Testis (tissue), 3 donors: Measurements from ENCODE around the gene SYPL1. TPM values are rescaled to one million over a fixed set of nuclear protein-coding genes. Genes with fewer than 3 reads are reported as not detected.

Source experiments
- DNase-seq: peaks from one replicate; pipeline ENCODE4 v3.0.0-alpha.2; 2019
- H3K27ac ChIP-seq, 2 donors: fragments of 200-600 bp; sonication (generic); one replicate each; pipeline ENCODE4 v1.5.1; 2019
- H3K27me3 ChIP-seq: fragments of 200-600 bp; sonication (generic); one replicate; pipeline ENCODE4 v1.5.1; 2019
- H3K36me3 ChIP-seq: fragments of 200-600 bp; sonication (generic); one replicate; pipeline ENCODE4 v1.5.1; 2017; ENCODE audit warnings: low read depth; ENCODE audit errors: missing control alignments
- H3K4me1 ChIP-seq: fragments of 200-600 bp; sonication (generic); one replicate; pipeline ENCODE4 v1.5.1; 2019
- H3K4me3 ChIP-seq, 2 donors: fragments of 200-600 bp; sonication (generic); one replicate each; pipeline ENCODE4 v1.5.1; 2017 to 2019
- H3K9me3 ChIP-seq: fragments of 200-600 bp; sonication (generic); one replicate; pipeline ENCODE4 v1.5.1; 2017
- POLR2A ChIP-seq: fragments of 450-650 bp; IDR thresholded peaks from one replicate; pipeline ENCODE4 v1.6.1; 2017; ENCODE audit warnings: antibody characterized with exemption, mild to moderate bottlenecking, moderate library complexity
- WGBS, 2 donors: methylation state at CpG; one replicate each; pipeline ENCODE4 v1.1.5; 2018; 5-methylcytosine and 5-hydroxymethylcytosine counted together
- intact Hi-C: fragments of 100-400 bp; cut with DNase I; formaldehyde crosslinking; loops from one replicate; pipeline ENCODE4 v1.15.1; 2023; ENCODE audit warnings: low total_unique reads
- polyA plus RNA-seq: library from polyadenylated mRNA; stranded (reverse); fragments of 350-450 nt; fragmentation: Illumina TruSeq; extraction: RNeasy Lipid Tissue Mini Kit (QIAGEN cat#74804); gene quantifications from one replicate; pipeline ENCODE4 v1.2.3, GENCODE V29; 2014; ENCODE audit warnings: low read depth, low replicate concordance; ENCODE audit not compliant: insufficient read depth
- total RNA-seq, 2 donors: library from RNA; depleted of rRNA; stranded (reverse); fragments of >200 nt; gene quantifications; one replicate each; pipeline ENCODE4 v1.2.3, GENCODE V29; 2016
- TF ChIP-seq, protein P1 (sequence below), 3 experiments: fragments of 450-650 bp in 2 of 3; fragments of 200-600 bp in 1 of 3; sonication (generic) in 1 of 3; IDR thresholded peaks; one replicate each; pipeline ENCODE4 v1.5.1; 2016 to 2019; ENCODE audit warnings: antibody characterized with exemption in 3 of 3, mild to moderate bottlenecking in 2 of 3, moderate library complexity in 1 of 3

The SYPL1 gene
- total and polyA plus RNA-seq, 3 donors from 2014 or later: 100.0 to 209 (median 116) TPM

DNA sequence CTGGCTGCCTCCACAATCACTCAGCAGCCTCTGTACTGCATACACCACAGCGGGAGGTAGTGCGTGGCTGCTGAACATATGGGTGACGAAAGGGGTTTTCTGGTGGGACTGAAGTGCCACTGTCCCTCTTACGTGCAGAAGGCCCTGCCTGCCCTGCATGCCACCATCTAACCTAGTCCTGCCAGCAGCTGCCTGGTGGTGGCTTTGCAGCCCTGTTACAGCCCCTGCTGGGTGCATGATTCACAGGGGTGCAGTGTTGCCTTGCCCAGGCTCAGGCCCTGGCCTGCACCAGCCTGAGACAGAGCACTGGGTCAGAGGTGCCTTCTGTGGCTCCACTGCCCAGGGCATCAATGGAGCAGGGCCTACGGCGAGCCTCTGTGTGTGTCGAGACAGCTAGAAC lies 50.1 kb downstream of the SYPL1 start:
- TF ChIP-seq, protein P1, sequence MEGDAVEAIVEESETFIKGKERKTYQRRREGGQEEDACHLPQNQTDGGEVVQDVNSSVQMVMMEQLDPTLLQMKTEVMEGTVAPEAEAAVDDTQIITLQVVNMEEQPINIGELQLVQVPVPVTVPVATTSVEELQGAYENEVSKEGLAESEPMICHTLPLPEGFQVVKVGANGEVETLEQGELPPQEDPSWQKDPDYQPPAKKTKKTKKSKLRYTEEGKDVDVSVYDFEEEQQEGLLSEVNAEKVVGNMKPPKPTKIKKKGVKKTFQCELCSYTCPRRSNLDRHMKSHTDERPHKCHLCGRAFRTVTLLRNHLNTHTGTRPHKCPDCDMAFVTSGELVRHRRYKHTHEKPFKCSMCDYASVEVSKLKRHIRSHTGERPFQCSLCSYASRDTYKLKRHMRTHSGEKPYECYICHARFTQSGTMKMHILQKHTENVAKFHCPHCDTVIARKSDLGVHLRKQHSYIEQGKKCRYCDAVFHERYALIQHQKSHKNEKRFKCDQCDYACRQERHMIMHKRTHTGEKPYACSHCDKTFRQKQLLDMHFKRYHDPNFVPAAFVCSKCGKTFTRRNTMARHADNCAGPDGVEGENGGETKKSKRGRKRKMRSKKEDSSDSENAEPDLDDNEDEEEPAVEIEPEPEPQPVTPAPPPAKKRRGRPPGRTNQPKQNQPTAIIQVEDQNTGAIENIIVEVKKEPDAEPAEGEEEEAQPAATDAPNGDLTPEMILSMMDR (IDR thresholded peaks at IDR 0.05): no peak
- TF ChIP-seq POLR2A: no peak
- intact Hi-C loops: no loop called here
- Histone ChIP-seq H3K9me3 (no peaks in the 10 kb centered on the region), H3K27me3 (no peaks in the 10 kb centered on the region), H3K4me1 (peaks cover 21% of the 10 kb centered on the region), H3K4me3 (no peak overlapping the region), H3K27ac (no peak overlapping the region), H3K36me3 (no peaks in the 10 kb centered on the region)
- 95% methylated on average over 6 to 7 of the region's 7 CpGs for WGBS, 2 donors
- DNase-seq: no peak

DNA sequence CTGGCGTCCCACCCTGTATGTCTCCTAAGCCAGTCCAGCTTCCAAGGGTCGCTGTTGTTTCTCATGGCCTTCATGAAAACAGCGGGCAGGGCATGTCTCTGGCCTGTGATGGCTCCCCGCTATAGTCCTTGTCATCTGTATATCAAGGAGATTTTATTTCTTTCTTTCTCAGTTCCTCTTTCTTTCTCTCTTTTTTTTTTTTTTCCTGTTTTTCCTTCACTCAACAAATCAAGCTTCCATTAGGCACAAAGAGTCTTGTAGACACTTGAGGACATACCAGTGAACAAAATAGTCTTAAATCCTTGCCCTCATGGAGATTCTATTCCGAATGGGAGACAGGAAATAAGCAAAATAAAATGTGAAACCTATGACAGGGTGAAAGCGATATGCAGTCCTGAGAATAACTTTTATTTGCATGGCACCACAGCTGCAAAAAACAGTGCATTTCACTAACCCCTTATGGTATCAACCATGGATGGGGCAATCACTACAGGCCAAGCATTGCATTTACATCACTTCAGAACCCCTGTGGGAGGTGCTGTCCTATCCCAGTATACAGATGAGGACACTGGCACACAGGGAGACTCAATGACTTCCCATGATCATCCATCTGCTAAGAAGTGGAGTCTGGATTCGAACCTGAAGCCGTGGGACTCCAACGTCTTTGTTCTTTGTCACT lies 50.7 kb downstream of the SYPL1 start:
- Histone ChIP-seq H3K27ac (no peak overlapping the region), H3K27me3 (no peaks in the 10 kb centered on the region), H3K4me1 (peaks cover 21% of the 10 kb centered on the region), H3K36me3 (no peaks in the 10 kb centered on the region), H3K9me3 (no peaks in the 10 kb centered on the region), H3K4me3 (no peak overlapping the region)
- intact Hi-C loops: no loop called here
- TF ChIP-seq POLR2A: no peak
- TF ChIP-seq, protein P1 (IDR thresholded peaks at IDR 0.05): no peak
- 91 to 94% methylated on average over 9 of the region's 9 CpGs for WGBS, 2 donors
- DNase-seq: no peak

- TF ChIP-seq, protein P1 (IDR thresholded peaks at IDR 0.05): no peak
- TF ChIP-seq POLR2A: no peak
- intact Hi-C loops: no loop called here
- WGBS, 2 donors: 88 to 95% methylated on average over 4 to 7 of the region's 7 CpGs
- peaks cover 14% of the 10 kb centered on the region for H3K4me1 ChIP-seq
- no peak overlapping the region for H3K4me3 ChIP-seq
- no peaks in the 10 kb centered on the region for H3K36me3 ChIP-seq
- DNase-seq: no peak
- H3K9me3 ChIP-seq: no peaks in the 10 kb centered on the region
- no peaks in the 10 kb centered on the region for H3K27me3 ChIP-seq
- no peak overlapping the region for H3K27ac ChIP-seq
These were observed 51.7 kb downstream of the SYPL1 start for GRCh38 chr7:106060394-106060920.

DNA sequence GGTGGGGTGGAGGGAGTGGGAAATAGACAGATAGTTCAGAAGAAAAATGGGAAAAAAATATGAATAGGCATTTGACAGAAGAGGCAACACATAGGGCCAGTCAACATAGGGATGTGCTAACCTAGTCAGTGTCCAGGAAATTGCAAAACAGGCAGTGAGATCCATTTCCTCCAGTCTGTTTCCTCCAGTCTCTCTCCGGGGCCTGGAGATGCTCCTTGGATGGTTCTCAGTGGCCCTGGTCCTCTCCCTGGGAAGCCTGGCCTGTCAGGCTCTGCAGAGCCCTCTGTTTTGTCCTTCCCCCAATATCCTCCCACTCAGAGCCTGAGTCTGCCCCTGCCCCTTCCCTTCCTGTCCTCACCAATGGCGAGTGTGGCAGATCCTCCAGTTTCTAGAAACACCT lies 52.6 kb downstream of the SYPL1 start:
- TF ChIP-seq POLR2A: no peak
- TF ChIP-seq, protein P1 (IDR thresholded peaks at IDR 0.05): no peak
- H3K9me3 ChIP-seq: no peaks in the 10 kb centered on the region
- H3K27me3 ChIP-seq: no peaks in the 10 kb centered on the region
- DNase-seq: no peak
- intact Hi-C loops: loop anchor here (5.0 kb wide), 1 partner anchor 93 kb away; no protein-coding TSS in a partner anchor
- WGBS, 2 donors: 82 to 88% methylated on average over 2 of the region's 2 CpGs
- H3K27ac ChIP-seq: no peak overlapping the region
- no peaks in the 10 kb centered on the region for H3K36me3 ChIP-seq
- peaks cover 5% of the 10 kb centered on the region for H3K4me1 ChIP-seq
- H3K4me3 ChIP-seq: no peak overlapping the region

DNA sequence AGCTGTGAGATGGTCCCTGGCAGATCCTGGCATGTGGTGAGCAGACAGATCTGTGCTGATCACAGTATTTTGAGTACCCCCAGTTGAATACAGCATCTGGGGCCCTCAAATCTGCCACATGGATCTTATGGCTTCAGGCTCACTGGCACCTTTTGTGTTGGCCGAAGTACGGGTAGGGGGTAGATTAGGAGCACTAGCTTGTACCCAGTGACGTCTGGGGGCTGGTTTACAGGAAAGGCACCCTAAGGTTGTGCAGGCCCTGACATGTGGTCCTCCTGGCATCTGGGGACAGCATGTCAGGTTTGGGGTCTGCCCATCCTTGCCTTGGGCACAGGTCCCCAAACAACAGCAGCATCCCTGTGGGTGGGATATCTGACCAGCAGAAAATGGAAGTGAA lies 53.2 kb downstream of the SYPL1 start:
- TF ChIP-seq, protein P1 (IDR thresholded peaks at IDR 0.05): no peak
- TF ChIP-seq POLR2A: no peak
- H3K4me3 ChIP-seq: no peak overlapping the region
- WGBS, 2 donors: 85 to 93% methylated on average over 3 of the region's 3 CpGs
- H3K27ac ChIP-seq: no peak overlapping the region
- H3K27me3 ChIP-seq: no peaks in the 10 kb centered on the region
- no peaks in the 10 kb centered on the region for H3K9me3 ChIP-seq
- DNase-seq: no peak
- intact Hi-C loops: loop anchor here (5.0 kb wide), 1 partner anchor 93 kb away; no protein-coding TSS in a partner anchor
- H3K36me3 ChIP-seq: no peaks in the 10 kb centered on the region
- no peaks in the 10 kb centered on the region for H3K4me1 ChIP-seq
